ENCODE measurements around the gene FAM50A.

GRCh38 chrX:154412468-154412867, 31.5 kb upstream of the FAM50A start:
- TF ChIP-seq CTCF (IDR thresholded peaks at IDR 0.05; ENCODE audit: low read depth, low read length) (no peak), POLR2A (IDR thresholded peaks at IDR 0.05; ENCODE audit: extremely low read depth, insufficient read length) (no peak), MAX (IDR thresholded peaks at IDR 0.05; ENCODE audit: low read depth, low read length) (no peak)
